Suprapubic skin (tissue), 4 donors: ENCODE results near the gene MRPS26.
"Not testable (repeated sequence)": the region's sequence is repeated elsewhere in the genome, so short reads cannot be mapped to it uniquely, and the experiment has no call there.

ENCODE experiments used
- CTCF ChIP-seq, 2 donors: fragments of 200-600 bp in 1 of 2; fragments of 450-650 bp in 1 of 2; sonication (generic) in 1 of 2; IDR thresholded peaks; one replicate each; pipeline ENCODE4 v1.5.1; 2016 to 2019; ENCODE audit warnings: antibody characterized with exemption in 2 of 2, mild to moderate bottlenecking in 1 of 2, moderate library complexity in 1 of 2
- EP300 ChIP-seq: sonication (generic); formaldehyde crosslinking; IDR thresholded peaks from one replicate; pipeline ENCODE4 v1.6.1; 2017; ENCODE audit warnings: antibody characterized with exemption
- POLR2A ChIP-seq, 2 donors: fragments of 450-650 bp; IDR thresholded peaks; one replicate each; pipeline ENCODE4 v1.6.1; 2017; ENCODE audit warnings: antibody characterized with exemption in 2 of 2, mild to moderate bottlenecking in 2 of 2, moderate library complexity in 2 of 2
- POLR2AphosphoS5 ChIP-seq, 3 donors: sonication (generic); formaldehyde crosslinking; IDR thresholded peaks; one replicate each; pipeline ENCODE4 v1.6.1; 2017; ENCODE audit warnings: antibody characterized with exemption in 3 of 3

- TF ChIP-seq POLR2AphosphoS5 (IDR thresholded peaks at IDR 0.05); POLR2A (IDR thresholded peaks at IDR 0.05); CTCF (IDR thresholded peaks at IDR 0.05); EP300: not testable (repeated sequence)
These were observed 29.5 kb downstream of the MRPS26 start for GRCh38 chr20:3075315-3075714.
